ENCODE data around the gene MYH11. TPM values are rescaled to one million over a fixed set of nuclear protein-coding genes. Genes with fewer than 3 reads are reported as not detected.
"Not testable (repeated sequence)": the region's sequence is repeated elsewhere in the genome, so short reads cannot be mapped to it uniquely, and the experiment has no call there.

Gene MYH11
- total RNA-seq, 1 experiment from 2014 or later, result not detected

GRCh38 chr16:15672514-15673167, 184.2 kb downstream of the MYH11 start:
- no peak overlapping the region for H3K4me3 ChIP-seq (ENCODE audit: low read depth, low read length)
- intact Hi-C loops (cut with micrococcal nuclease; ENCODE audit: unreplicated experiment), result no loop called here
- no peak overlapping the region for H3K4me3 Mint-ChIP-seq (ENCODE audit: unreplicated experiment)
- H3K27ac Mint-ChIP-seq (ENCODE audit: unreplicated experiment), result no peak overlapping the region
- peak in 1 of 2 experiments; percentile 24 for DNase-seq
- no TSS peak for BruUV-seq (replicated peaks)
- H3K36me3 ChIP-seq (ENCODE audit: control insufficient read depth, insufficient read depth, low read length), result peaks cover 2% of the 10 kb centered on the region
- H3K9me3 Mint-ChIP-seq (ENCODE audit: unreplicated experiment), result no peaks in the 10 kb centered on the region
- H3K4me1 Mint-ChIP-seq (ENCODE audit: low read depth, unreplicated experiment), result no peaks in the 10 kb centered on the region
- H3K27me3 ChIP-seq (replicated peaks; ENCODE audit: control insufficient read depth, insufficient read depth, low read length), result no peaks in the 10 kb centered on the region
- POLR2A ChIA-PET, result no interaction called here
- no peaks in the 10 kb centered on the region for H3K9me3 ChIP-seq
- peaks cover 36% of the 10 kb centered on the region for H3K36me3 Mint-ChIP-seq (ENCODE audit: insufficient read depth, unreplicated experiment)
- CTCF ChIA-PET, result no interaction called here
- no peaks in the 10 kb centered on the region for H3K27me3 Mint-ChIP-seq (ENCODE audit: insufficient read depth, unreplicated experiment)
- no peaks in the 10 kb centered on the region for H3K4me1 ChIP-seq
- no peak for TF ChIP-seq CTCF (IDR thresholded peaks at IDR 0.05; ENCODE audit: insufficient read depth in 1 of 2, low read depth in 1 of 2, low read length in 1 of 2, severe bottlenecking in 1 of 2, unreplicated experiment in 1 of 2)

- H3K36me3 Mint-ChIP-seq (ENCODE audit: insufficient read depth, unreplicated experiment), result peaks cover 39% of the 10 kb centered on the region
- H3K4me1 ChIP-seq; H3K27me3 Mint-ChIP-seq (ENCODE audit: insufficient read depth, unreplicated experiment): not testable (repeated sequence)
These were observed 184.7 kb downstream of the MYH11 start for GRCh38 chr16:15672127-15672513.

GRCh38 chr16:15671530-15672117, 185.2 kb downstream of the MYH11 start:
- Mint-ChIP-seq H3K9me3 (ENCODE audit: unreplicated experiment) (no peaks in the 10 kb centered on the region), H3K27ac (ENCODE audit: unreplicated experiment) (no peak overlapping the region), H3K27me3 (ENCODE audit: insufficient read depth, unreplicated experiment) (no peaks in the 10 kb centered on the region), H3K4me1 (ENCODE audit: low read depth, unreplicated experiment) (no peaks in the 10 kb centered on the region), H3K4me3 (ENCODE audit: unreplicated experiment) (no peak overlapping the region), H3K36me3 (ENCODE audit: insufficient read depth, unreplicated experiment) (peaks cover 39% of the 10 kb centered on the region)
- intact Hi-C loops (cut with micrococcal nuclease; ENCODE audit: unreplicated experiment), result no loop called here
- ChIA-PET POLR2A (interaction anchor here (1.6 kb wide), 1 partner anchor 29 kb away, joined by 5 read pairs; the partner anchor contains the start of gene MARF1), CTCF (interaction anchor here (0.8 kb wide), 1 partner anchor 10 kb away, joined by 4 read pairs; no protein-coding TSS in a partner anchor)
- Histone ChIP-seq H3K36me3 (ENCODE audit: control insufficient read depth, insufficient read depth, low read length) (peaks cover 2% of the 10 kb centered on the region), H3K4me1 (no peaks in the 10 kb centered on the region), H3K4me3 (ENCODE audit: low read depth, low read length) (no peak overlapping the region), H3K27me3 (replicated peaks; ENCODE audit: control insufficient read depth, insufficient read depth, low read length) (no peaks in the 10 kb centered on the region), H3K9me3 (no peaks in the 10 kb centered on the region)
- no peak for DNase-seq
- BruUV-seq (replicated peaks), result no TSS peak
- TF ChIP-seq CTCF (IDR thresholded peaks at IDR 0.05; ENCODE audit: insufficient read depth in 1 of 2, low read depth in 1 of 2, low read length in 1 of 2, severe bottlenecking in 1 of 2, unreplicated experiment in 1 of 2), result no peak

More at GRCh38 chr16:15672127-15672513, 184.7 kb downstream of the MYH11 start:
- BruUV-seq (replicated peaks); H3K27ac Mint-ChIP-seq (ENCODE audit: unreplicated experiment); H3K36me3 ChIP-seq (ENCODE audit: control insufficient read depth, insufficient read depth, low read length); H3K4me1 Mint-ChIP-seq (ENCODE audit: low read depth, unreplicated experiment); H3K9me3 ChIP-seq; H3K4me3 ChIP-seq (ENCODE audit: low read depth, low read length); H3K4me3 Mint-ChIP-seq (ENCODE audit: unreplicated experiment); POLR2A ChIA-PET; intact Hi-C loops (cut with micrococcal nuclease; ENCODE audit: unreplicated experiment); DNase-seq; H3K9me3 Mint-ChIP-seq (ENCODE audit: unreplicated experiment); H3K27me3 ChIP-seq (replicated peaks; ENCODE audit: control insufficient read depth, insufficient read depth, low read length): not testable (repeated sequence)
- CTCF ChIA-PET, result interaction anchor here (0.8 kb wide), 1 partner anchor 10 kb away, joined by 4 read pairs; no protein-coding TSS in a partner anchor

Measured in Caco-2 (cell line).